ENCODE results near the gene GPR141. TPM values are rescaled to one million over a fixed set of nuclear protein-coding genes. Genes with fewer than 3 reads are reported as not detected.

GPR141 gene
- total RNA-seq, 2 donors from 2014 or later = 2.0 TPM; not detected in 1

- Histone ChIP-seq H3K27me3 (replicated peaks; ENCODE audit: insufficient read depth) (no peaks in the 10 kb centered on the region), H3K9me3 (no peaks in the 10 kb centered on the region), H3K36me3 (no peaks in the 10 kb centered on the region), H3K27ac (no peak overlapping the region), H3K4me3 (no peak overlapping the region), H3K4me1 (ENCODE audit: control insufficient read depth in 1 of 2, low read depth in 2 of 2) (peaks cover 0 to 6% of the 10 kb centered on the region in 2 donors)
- ATAC-seq (ENCODE audit: insufficient number of reproducible peaks, low FRiP score, low read depth) (no peak), DNase-seq (ENCODE audit: low spot score) (no peak)
- no peak for TF ChIP-seq CTCF (IDR thresholded peaks at IDR 0.05)
These were observed 56.8 kb downstream of the GPR141 start for GRCh38 chr7:37740398-37740797.

DNA sequence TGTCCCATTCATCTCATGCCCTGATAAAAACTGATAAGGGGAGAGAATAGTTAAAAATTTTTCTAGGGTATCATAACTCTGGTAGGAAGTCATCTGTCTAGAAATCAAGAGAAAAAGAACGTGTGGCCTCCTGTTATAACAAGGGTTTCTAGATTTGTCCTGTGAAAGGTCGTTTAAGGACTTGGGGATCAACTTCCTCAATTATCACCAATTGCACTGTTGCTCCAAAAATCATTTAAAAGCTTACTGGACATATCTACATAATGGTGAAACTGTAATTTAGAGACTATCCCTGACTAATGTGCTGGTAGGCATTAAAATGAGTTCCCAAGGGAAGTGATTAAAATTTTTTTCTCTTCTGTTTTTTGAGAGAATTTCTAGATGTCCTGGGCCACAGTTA is 58.2 kb downstream of the GPR141 start:
- no peaks in the 10 kb centered on the region for H3K27me3 ChIP-seq (replicated peaks; ENCODE audit: insufficient read depth)
- H3K4me1 ChIP-seq (ENCODE audit: control insufficient read depth in 1 of 2, low read depth in 2 of 2) = peaks cover 0 to 6% of the 10 kb centered on the region in 2 donors

GRCh38 chr7:37751096-37751495 is 67.5 kb downstream of the GPR141 start:
- H3K27ac ChIP-seq = no peak overlapping the region
- no peak for TF ChIP-seq CTCF (IDR thresholded peaks at IDR 0.05)
- H3K4me3 ChIP-seq = peak overlapping the region; percentile 1
- H3K36me3 ChIP-seq = no peaks in the 10 kb centered on the region
- H3K27me3 ChIP-seq (replicated peaks; ENCODE audit: insufficient read depth) = no peaks in the 10 kb centered on the region
- ATAC-seq (ENCODE audit: insufficient number of reproducible peaks, low FRiP score, low read depth) = no peak
- DNase-seq (ENCODE audit: low spot score) = no peak
- H3K4me1 ChIP-seq (ENCODE audit: control insufficient read depth in 1 of 2, low read depth in 2 of 2) = no peaks in the 10 kb centered on the region
- no peaks in the 10 kb centered on the region for H3K9me3 ChIP-seq

More for the DNA sequence above, 58.2 kb downstream of the GPR141 start:
- ATAC-seq (ENCODE audit: insufficient number of reproducible peaks, low FRiP score, low read depth) (no peak), DNase-seq (ENCODE audit: low spot score) (no peak)
- Histone ChIP-seq H3K36me3 (no peaks in the 10 kb centered on the region), H3K27ac (no peak overlapping the region), H3K4me3 (no peak overlapping the region), H3K9me3 (no peaks in the 10 kb centered on the region)
- no peak for TF ChIP-seq CTCF (IDR thresholded peaks at IDR 0.05)

DNA sequence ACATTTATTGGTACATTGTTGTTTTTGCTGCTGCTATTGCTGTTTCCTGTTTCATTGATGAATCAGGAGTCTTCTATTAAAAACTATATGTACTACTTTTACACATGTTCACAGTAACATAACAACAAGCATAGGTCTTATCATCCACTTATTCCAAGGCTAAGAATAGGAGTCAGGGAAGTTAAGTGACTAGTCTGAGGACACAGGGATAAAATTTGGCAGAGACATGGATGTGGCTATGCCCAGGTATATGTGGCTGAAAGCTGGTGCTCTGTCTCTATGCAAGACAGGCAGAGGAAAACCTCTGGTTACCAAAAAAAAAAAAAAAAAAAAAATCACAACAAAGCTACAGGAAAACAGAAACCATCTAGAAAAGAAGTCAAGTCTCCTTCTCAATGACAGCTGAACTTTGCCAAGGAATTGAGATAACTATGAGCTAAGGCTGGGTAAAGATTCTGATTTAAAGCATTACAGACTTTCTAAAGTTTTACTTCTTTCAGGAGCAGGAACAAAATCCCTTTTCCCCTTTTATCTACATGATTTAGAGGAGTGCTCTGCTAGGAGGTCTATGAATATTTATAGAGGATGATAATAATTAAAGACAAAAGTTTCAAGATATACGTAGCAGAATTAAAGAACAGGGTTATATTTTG is 70.0 kb downstream of the GPR141 start:
- no peak for ATAC-seq (ENCODE audit: insufficient number of reproducible peaks, low FRiP score, low read depth)
- Histone ChIP-seq H3K4me3 (no peak overlapping the region), H3K9me3 (no peaks in the 10 kb centered on the region)

More for the DNA sequence above, 70.0 kb downstream of the GPR141 start:
- no peak overlapping the region for H3K27ac ChIP-seq
- DNase-seq (ENCODE audit: low spot score) = no peak
- H3K4me1 ChIP-seq (ENCODE audit: control insufficient read depth in 1 of 2, low read depth in 2 of 2) = no peaks in the 10 kb centered on the region
- no peak for TF ChIP-seq CTCF (IDR thresholded peaks at IDR 0.05)
- H3K27me3 ChIP-seq (replicated peaks; ENCODE audit: insufficient read depth) = no peaks in the 10 kb centered on the region
- no peaks in the 10 kb centered on the region for H3K36me3 ChIP-seq

All from thoracic aorta (tissue), 2 donors.